Osteoblast (primary cell): Measurements from ENCODE around the gene RPL18A. TPM values are rescaled to one million over a fixed set of nuclear protein-coding genes. Genes with fewer than 3 reads are reported as not detected.

Source experiments
- DNase-seq: peaks from one replicate; pipeline ENCODE4 v3.0.0; 2011; ENCODE audit warnings: low spot score, mixed read lengths; ENCODE audit not compliant: insufficient read length; ENCODE audit errors: missing footprints
- H2AFZ ChIP-seq: 2 replicates; pipeline ENCODE4 v1.6.0; 2011; ENCODE audit warnings: mild to moderate bottlenecking, low read length
- H3K27ac ChIP-seq: 2 replicates; pipeline ENCODE4 v1.5.1; 2011; ENCODE audit warnings: mild to moderate bottlenecking, low read depth, low read length, moderate library complexity
- H3K27me3 ChIP-seq: 2 replicates; pipeline ENCODE4 v1.6.0; 2012; ENCODE audit warnings: mild to moderate bottlenecking, control low read depth, inconsistent platforms, low read length, moderate library complexity; ENCODE audit not compliant: insufficient read depth
- H3K36me3 ChIP-seq: 2 replicates; pipeline ENCODE4 v1.5.1; 2011; ENCODE audit warnings: mild to moderate bottlenecking, low read length, control low read depth, moderate library complexity; ENCODE audit not compliant: insufficient read depth
- H3K4me1 ChIP-seq: 2 replicates; pipeline ENCODE4 v1.5.1; 2011; ENCODE audit warnings: mild to moderate bottlenecking, low read length, control low read depth, moderate library complexity; ENCODE audit not compliant: insufficient read depth
- H3K4me2 ChIP-seq: 2 replicates; pipeline ENCODE4 v1.6.0; 2011; ENCODE audit warnings: mild to moderate bottlenecking, low read length; ENCODE audit not compliant: insufficient read depth
- H3K4me3 ChIP-seq: fragments of 200-600 bp; sonication (generic); 3 replicates; pipeline ENCODE4 v1.5.1; 2012; ENCODE audit warnings: mild to moderate bottlenecking, low read length, inconsistent platforms; ENCODE audit not compliant: insufficient read depth
- H3K79me2 ChIP-seq: 2 replicates; pipeline ENCODE4 v1.6.0; 2012; ENCODE audit warnings: mild to moderate bottlenecking, low read length, control low read depth, inconsistent platforms; ENCODE audit not compliant: insufficient read depth
- H3K9me3 ChIP-seq: 2 replicates; pipeline ENCODE4 v1.5.1; 2011; ENCODE audit warnings: low read depth, low read length, control low read depth
- H4K20me1 ChIP-seq: 2 replicates; pipeline ENCODE4 v1.6.0; 2012; ENCODE audit warnings: mild to moderate bottlenecking, low read length, control low read depth; ENCODE audit not compliant: insufficient read depth
- total RNA-seq: library from RNA; depleted of rRNA; stranded (reverse); fragments of >200 nt; gene quantifications from 2 replicates; pipeline ENCODE4 v1.2.3, GENCODE V29; 2012
- TF ChIP-seq, protein P1 (sequence below): IDR thresholded peaks from 2 replicates; pipeline ENCODE4 v1.5.1; 2011; ENCODE audit warnings: mild to moderate bottlenecking, low read depth, low read length, moderate library complexity; ENCODE audit errors: extremely low read depth

Gene RPL18A
- total RNA-seq, 1 donor, result 869 TPM

DNA sequence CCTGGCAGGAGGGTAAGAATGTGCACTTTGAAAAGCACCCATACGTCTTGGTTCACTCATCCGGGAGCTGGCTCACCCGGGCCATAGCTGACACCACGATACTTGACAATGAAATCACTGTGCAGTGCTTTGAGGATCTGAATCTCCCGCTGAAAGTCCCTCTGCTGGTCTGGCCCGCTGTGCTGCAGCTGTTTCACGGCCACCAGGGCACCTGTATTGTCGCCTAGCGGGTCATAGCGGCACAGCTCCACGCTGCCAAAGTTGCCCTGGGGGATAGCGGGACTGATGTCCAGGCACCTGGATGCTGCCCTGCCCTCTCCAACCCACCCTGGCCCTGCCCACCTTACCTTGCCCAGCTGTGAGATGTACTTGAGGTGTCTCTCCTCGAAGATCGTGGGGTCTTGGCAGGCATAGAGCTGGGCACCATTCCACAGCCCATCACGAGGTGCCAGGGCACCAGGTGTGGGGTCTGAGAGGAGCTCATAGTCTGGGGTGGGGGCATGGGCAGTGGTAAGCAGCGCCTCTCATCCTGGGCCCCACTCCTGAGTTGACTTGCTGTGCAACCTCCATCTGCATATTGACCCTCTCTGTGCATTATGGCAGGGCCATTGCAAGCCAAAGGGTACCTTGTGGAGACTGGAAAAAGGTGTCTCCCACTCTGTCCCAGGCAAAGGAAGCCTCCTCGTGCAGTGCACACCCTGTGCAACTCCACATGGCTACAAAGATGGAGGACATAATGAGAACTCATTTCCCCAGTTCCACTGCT, 27.1 kb upstream of the RPL18A start:
- H3K27me3 ChIP-seq, result no peaks in the 10 kb centered on the region

DNA sequence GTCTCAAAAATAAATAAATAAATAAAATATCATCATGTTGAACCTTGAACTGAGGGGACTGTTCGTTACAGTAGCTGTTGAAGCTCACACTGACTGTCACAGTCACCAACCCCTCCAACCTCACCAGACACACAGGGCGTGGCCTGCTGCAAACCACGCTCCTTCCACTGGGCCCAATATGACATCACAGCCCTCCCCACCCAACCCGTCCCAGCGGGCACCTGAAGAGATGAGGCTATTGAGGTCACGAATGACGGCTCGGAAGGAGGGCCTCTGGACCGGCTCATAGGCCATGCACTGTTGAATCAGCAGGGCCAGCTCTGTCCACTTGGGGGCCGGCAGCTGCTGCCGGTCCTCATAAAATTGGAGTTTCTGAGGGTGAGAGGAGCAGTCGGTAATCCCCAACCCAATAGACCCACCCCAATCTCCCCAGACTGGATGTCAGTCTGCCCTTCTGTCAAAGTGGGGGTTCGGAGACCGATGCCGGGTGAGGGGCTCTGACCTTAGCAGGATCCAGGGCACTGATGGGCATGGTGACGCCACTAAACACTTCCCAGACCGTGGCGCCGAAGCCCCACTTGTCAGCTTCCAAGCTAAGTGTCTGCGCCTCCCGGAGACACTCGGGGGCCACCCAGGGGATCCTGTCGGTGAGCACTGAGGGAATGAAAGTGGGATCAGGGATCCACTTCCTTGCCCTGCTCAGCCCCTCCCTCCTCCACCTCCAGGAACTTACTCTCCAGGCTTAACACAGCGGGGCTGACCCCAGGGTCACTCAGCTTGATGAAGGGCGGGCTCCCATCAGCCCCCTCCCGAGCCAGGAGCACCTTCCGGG, 25.1 kb upstream of the RPL18A start:
- Histone ChIP-seq H2AFZ (no peak overlapping the region), H4K20me1 (no peaks in the 10 kb centered on the region), H3K27ac (no peak overlapping the region), H3K4me2 (no peak overlapping the region), H3K36me3 (no peaks in the 10 kb centered on the region), H3K79me2 (no peaks in the 10 kb centered on the region), H3K4me3 (no peak overlapping the region), H3K9me3 (no peaks in the 10 kb centered on the region), H3K4me1 (no peaks in the 10 kb centered on the region), H3K27me3 (no peaks in the 10 kb centered on the region)
- DNase-seq, result peak; percentile 67
- TF ChIP-seq, protein P1, sequence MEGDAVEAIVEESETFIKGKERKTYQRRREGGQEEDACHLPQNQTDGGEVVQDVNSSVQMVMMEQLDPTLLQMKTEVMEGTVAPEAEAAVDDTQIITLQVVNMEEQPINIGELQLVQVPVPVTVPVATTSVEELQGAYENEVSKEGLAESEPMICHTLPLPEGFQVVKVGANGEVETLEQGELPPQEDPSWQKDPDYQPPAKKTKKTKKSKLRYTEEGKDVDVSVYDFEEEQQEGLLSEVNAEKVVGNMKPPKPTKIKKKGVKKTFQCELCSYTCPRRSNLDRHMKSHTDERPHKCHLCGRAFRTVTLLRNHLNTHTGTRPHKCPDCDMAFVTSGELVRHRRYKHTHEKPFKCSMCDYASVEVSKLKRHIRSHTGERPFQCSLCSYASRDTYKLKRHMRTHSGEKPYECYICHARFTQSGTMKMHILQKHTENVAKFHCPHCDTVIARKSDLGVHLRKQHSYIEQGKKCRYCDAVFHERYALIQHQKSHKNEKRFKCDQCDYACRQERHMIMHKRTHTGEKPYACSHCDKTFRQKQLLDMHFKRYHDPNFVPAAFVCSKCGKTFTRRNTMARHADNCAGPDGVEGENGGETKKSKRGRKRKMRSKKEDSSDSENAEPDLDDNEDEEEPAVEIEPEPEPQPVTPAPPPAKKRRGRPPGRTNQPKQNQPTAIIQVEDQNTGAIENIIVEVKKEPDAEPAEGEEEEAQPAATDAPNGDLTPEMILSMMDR, result peak; percentile 7

More for the DNA sequence above, 27.1 kb upstream of the RPL18A start:
- Histone ChIP-seq H3K4me1 (no peaks in the 10 kb centered on the region), H3K9me3 (no peaks in the 10 kb centered on the region), H3K79me2 (no peaks in the 10 kb centered on the region), H2AFZ (no peak overlapping the region), H3K27ac (no peak overlapping the region), H4K20me1 (no peaks in the 10 kb centered on the region), H3K4me2 (no peak overlapping the region), H3K4me3 (no peak overlapping the region), H3K36me3 (no peaks in the 10 kb centered on the region)
- peak; percentile 73 for DNase-seq
- TF ChIP-seq, protein P1, result no peak

DNA sequence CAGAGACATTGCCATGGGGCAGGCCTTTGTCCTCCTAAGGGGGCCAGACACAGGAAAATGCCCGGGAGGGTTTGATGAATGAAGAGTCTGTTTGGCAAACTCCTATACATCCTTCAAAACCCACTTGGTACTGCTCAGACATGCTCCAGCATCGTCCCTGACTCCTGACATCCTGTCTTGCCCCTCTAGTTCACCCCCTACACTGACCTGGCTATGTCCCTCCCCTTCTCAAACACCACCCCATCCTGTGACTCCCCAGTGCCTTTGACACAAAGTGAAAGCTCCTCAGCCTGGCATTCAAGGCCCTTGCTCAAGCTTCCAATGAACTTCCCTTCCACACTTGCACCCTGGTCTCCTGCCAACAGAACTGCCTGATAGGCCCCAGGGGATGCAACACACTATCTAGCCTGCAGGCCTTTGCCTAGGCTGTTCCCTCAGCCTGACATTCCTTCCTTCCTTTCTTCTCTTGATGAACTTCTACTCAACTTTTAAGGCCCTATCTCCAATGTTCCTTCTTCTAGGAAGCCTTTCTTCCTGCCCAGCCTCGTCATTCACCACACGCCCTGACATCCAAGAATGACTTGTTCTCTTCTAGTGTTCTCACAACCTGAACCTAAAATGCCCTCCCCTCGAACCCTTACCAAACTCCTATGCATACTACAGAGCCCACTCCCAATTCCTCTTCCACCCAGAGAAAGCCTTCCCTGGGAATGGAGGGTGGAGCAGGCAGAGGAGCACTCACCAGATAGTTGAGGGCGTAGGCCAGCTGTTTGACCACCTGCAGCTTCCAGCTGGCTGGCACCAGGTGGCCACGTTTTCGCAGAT, 24.3 kb upstream of the RPL18A start:
- H3K36me3 ChIP-seq, result no peaks in the 10 kb centered on the region
- no peaks in the 10 kb centered on the region for H4K20me1 ChIP-seq
- DNase-seq, result peak; percentile 84
- TF ChIP-seq, protein P1, result no peak
- no peaks in the 10 kb centered on the region for H3K27me3 ChIP-seq
- no peak overlapping the region for H3K4me2 ChIP-seq
- H3K27ac ChIP-seq, result no peak overlapping the region
- no peak overlapping the region for H3K4me3 ChIP-seq
- no peaks in the 10 kb centered on the region for H3K4me1 ChIP-seq
- H3K79me2 ChIP-seq, result no peaks in the 10 kb centered on the region
- H2AFZ ChIP-seq, result no peak overlapping the region
- no peaks in the 10 kb centered on the region for H3K9me3 ChIP-seq
